Omental fat pad (tissue), 4 donors: Measurements from ENCODE around the gene SLC31A1. TPM values are rescaled to one million over a fixed set of nuclear protein-coding genes. Genes with fewer than 3 reads are reported as not detected.

ENCODE experiments used
- ATAC-seq: fragments of 150-250 bp; one replicate; pipeline ENCODE4 v1.9.1; 2016; ENCODE audit warnings: mild to moderate bottlenecking, moderate library complexity; ENCODE audit not compliant: low FRiP score
- DNase-seq: peaks from one replicate; pipeline ENCODE4 v3.0.0-alpha.2; 2019; ENCODE audit warnings: low spot score
- CTCF ChIP-seq, 3 donors: fragments of 450-650 bp; IDR thresholded peaks; one replicate each; pipeline ENCODE4 v1.5.1; 2016 to 2017; ENCODE audit warnings: antibody characterized with exemption in 3 of 3, mild to moderate bottlenecking in 3 of 3, moderate library complexity in 2 of 3
- total RNA-seq, 4 donors: library from RNA; depleted of rRNA; stranded (reverse); fragments of >200 nt; gene quantifications; one replicate each; pipeline ENCODE4 v1.1.0, GENCODE V29; 2016

The SLC31A1 gene
- total RNA-seq, 4 donors from 2014 or later = 11.2 to 26.7 (median 18.6) TPM

GRCh38 chr9:113302792-113303418 lies 81.6 kb downstream of the SLC31A1 start, which contains the start of gene RNF183:
Gene RNF183, minus strand, starts transcription at chr9:113303376. Its CDS starts 5,192 bp downstream, at chr9:113298184.
- no peak for TF ChIP-seq CTCF (IDR thresholded peaks at IDR 0.05)
- ATAC-seq (no peak), DNase-seq (no peak)

DNA sequence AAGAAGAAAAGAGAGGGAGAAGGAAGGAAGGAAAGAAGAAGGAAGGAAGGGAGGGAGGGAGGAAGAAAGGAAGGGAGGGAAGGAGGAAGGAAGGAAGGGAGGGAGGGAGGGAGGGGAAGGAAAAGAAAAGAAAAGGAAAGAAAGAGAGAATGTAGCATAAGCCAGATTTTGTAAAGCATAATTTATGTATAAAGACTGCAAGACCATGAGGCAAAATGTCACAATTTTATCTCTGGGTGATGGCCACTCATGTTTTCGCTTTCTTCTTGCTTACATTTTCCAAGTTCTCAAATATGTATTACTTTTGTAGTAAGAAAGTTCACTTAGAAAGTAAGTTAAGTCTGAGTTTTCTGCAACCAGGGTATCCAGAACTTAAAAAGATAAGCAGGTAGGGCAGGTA lies 85.2 kb downstream of the SLC31A1 start:
- ATAC-seq (no peak), DNase-seq (no peak)
- TF ChIP-seq CTCF (IDR thresholded peaks at IDR 0.05) = no peak

DNA sequence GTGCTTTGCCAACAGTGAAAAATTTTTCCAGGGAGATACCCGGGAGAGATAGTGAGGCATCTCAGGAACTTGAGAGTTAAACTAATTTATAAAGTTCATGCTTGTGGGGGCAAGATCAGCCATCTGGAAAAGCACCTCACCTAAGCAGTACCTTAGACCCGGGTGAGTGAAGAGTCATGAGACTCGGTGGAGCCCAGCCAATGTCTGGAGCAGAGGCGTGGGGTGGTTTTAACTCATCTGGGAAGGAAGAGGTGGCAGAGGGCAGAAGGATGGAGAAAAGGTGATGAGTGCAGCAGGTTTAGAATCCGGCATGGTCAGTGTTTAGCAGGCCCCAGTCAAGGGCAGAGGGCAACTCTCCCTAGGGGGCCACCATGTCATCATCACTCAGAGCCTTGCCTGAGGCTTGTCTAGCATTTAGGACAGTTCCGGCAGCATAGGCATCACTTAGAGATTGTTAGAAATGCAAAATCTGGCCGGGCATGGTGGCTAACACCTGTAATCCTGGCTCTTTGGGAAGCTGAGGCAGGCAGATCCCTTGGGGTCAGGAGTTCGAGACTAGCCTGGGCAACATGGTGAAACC lies 86.1 kb downstream of the SLC31A1 start:
- ATAC-seq (no peak), DNase-seq (no peak)
- TF ChIP-seq CTCF (IDR thresholded peaks at IDR 0.05) = no peak

- DNase-seq (no peak), ATAC-seq (no peak)
- TF ChIP-seq CTCF (IDR thresholded peaks at IDR 0.05) = no peak
These were observed 88.0 kb downstream of the SLC31A1 start for GRCh38 chr9:113309204-113309813.

DNA sequence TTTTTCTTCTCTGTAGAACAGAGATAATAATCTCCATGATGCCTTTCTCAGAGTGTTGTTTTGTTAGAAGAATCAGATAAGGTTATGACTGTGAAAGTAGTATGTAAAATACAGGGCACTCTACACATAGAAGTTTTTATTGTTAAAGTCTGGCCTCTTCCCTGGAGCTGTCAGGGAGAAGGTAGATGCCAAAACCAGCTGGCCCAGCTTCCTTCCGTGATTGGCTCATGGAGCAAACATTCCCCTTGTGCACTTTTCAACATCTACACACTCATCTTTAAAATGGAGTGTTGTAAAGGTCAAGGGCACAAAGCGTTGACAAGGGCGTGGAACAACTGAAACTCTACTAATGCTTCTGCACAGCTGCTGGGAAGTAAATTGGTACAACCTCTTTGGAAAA lies 89.2 kb downstream of the SLC31A1 start:
- DNase-seq (no peak), ATAC-seq (no peak)
- no peak for TF ChIP-seq CTCF (IDR thresholded peaks at IDR 0.05)

- ATAC-seq (no peak), DNase-seq (no peak)
- no peak for TF ChIP-seq CTCF (IDR thresholded peaks at IDR 0.05)
These were observed 90.6 kb downstream of the SLC31A1 start for GRCh38 chr9:113311961-113312360.

DNA sequence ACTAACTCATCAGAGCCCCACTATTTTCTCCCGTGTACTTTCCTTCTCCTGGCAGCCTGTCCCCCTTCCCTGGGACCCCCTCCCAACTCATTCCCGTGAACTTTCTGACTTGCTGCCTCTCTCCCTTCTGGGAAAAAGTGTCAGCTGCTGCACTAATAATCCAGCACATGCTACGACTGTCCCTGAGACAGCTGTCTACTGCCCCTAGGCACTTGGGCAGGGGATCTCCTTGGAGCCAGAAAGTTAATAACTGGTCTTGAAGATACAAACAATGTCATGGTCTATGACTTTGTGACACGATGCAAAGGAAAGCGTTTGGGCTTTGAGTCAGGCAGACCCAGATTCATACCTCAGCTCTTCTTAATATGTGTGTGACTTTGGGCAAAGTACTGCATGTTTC lies 91.9 kb downstream of the SLC31A1 start:
- ATAC-seq (no peak), DNase-seq (no peak)
- no peak for TF ChIP-seq CTCF (IDR thresholded peaks at IDR 0.05)
